GM12891 (cell line): ENCODE results near the gene FLACC1.

Source experiments
- POLR2A ChIP-seq: IDR thresholded peaks from 2 replicates; pipeline ENCODE4 v1.6.1; 2011; ENCODE audit warnings: low read depth, low read length, control low read depth
- POLR2AphosphoS5 ChIP-seq: IDR thresholded peaks from 2 replicates; pipeline ENCODE4 v1.6.1; 2011; ENCODE audit warnings: low read depth, low read length, control low read depth

GRCh38 chr2:201350879-201351278 lies 6.3 kb downstream of the FLACC1 start:
- TF ChIP-seq POLR2AphosphoS5: no peak
- TF ChIP-seq POLR2A: no peak
